HG03135 (cell line): Measurements from ENCODE around the gene RYR3.

ENCODE experiments used
- ATAC-seq: cut with Tn5 transposase; IDR thresholded peaks from one replicate; pipeline ENCODE4 v1.9.1; 2021; ENCODE audit warnings: mild to moderate bottlenecking, moderate library complexity; ENCODE audit not compliant: unreplicated experiment

Gene RYR3

GRCh38 chr15:33448151-33448550 is 137.4 kb downstream of the RYR3 start:
- ATAC-seq = no peak

- ATAC-seq = no peak
Measured at GRCh38 chr15:33448961-33449606, 138.3 kb downstream of the RYR3 start.

GRCh38 chr15:33449810-33450209 is 139.0 kb downstream of the RYR3 start:
- no peak for ATAC-seq

- ATAC-seq = no peak
Measured at GRCh38 chr15:33451385-33451784, 140.6 kb downstream of the RYR3 start.

- ATAC-seq = no peak
Measured at GRCh38 chr15:33453761-33454160, 143.0 kb downstream of the RYR3 start.

- no peak for ATAC-seq
Measured at GRCh38 chr15:33454346-33454745, 143.6 kb downstream of the RYR3 start.

- no peak for ATAC-seq
Measured at GRCh38 chr15:33454996-33455395, 144.2 kb downstream of the RYR3 start.

GRCh38 chr15:33458421-33458820 is 147.7 kb downstream of the RYR3 start:
- ATAC-seq = no peak

GRCh38 chr15:33460166-33460805 is 149.5 kb downstream of the RYR3 start:
- no peak for ATAC-seq

- ATAC-seq = no peak
Measured at GRCh38 chr15:33461671-33462070, 150.9 kb downstream of the RYR3 start.

- ATAC-seq = no peak
Measured at GRCh38 chr15:33467146-33467815, 156.5 kb downstream of the RYR3 start.

- ATAC-seq = no peak
Measured at GRCh38 chr15:33467816-33468163, 157.0 kb downstream of the RYR3 start.

GRCh38 chr15:33468740-33469139 is 158.0 kb downstream of the RYR3 start:
- ATAC-seq = no peak

- ATAC-seq = no peak
Measured at GRCh38 chr15:33473005-33473404, 162.2 kb downstream of the RYR3 start.

- ATAC-seq = no peak
Measured at GRCh38 chr15:33473714-33474113, 162.9 kb downstream of the RYR3 start.

- no peak for ATAC-seq
Measured at GRCh38 chr15:33476076-33476475, 165.3 kb downstream of the RYR3 start.

GRCh38 chr15:33476908-33477307 is 166.1 kb downstream of the RYR3 start:
- ATAC-seq = no peak

GRCh38 chr15:33489335-33489734 is 178.6 kb downstream of the RYR3 start:
- no peak for ATAC-seq

- no peak for ATAC-seq
Measured at GRCh38 chr15:33490703-33491102, 179.9 kb downstream of the RYR3 start.

GRCh38 chr15:33492434-33493052 is 181.8 kb downstream of the RYR3 start:
- no peak for ATAC-seq

GRCh38 chr15:33494306-33494705 is 183.5 kb downstream of the RYR3 start:
- no peak for ATAC-seq
